NCI-H187 (cell line): ENCODE results near the gene CARD19.

ENCODE experiments used
- DNase-seq, 2 experiments: peaks; one replicate each; lab custom pipeline; 2025; lab: John Stamatoyannopoulos, UW

The CARD19 gene

GRCh38 chr9:93120846-93121315 is 24.9 kb downstream of the CARD19 start:
- no peak for DNase-seq

GRCh38 chr9:93121316-93122241 is 25.6 kb downstream of the CARD19 start:
- DNase-seq, result no peak

- no peak for DNase-seq
Observed at GRCh38 chr9:93122721-93123221, 26.8 kb downstream of the CARD19 start.

- no peak for DNase-seq
Observed at GRCh38 chr9:93123561-93124283, 27.7 kb downstream of the CARD19 start.

GRCh38 chr9:93124793-93125192 is 28.8 kb downstream of the CARD19 start:
- DNase-seq, result no peak

GRCh38 chr9:93125331-93125894 is 29.4 kb downstream of the CARD19 start:
- DNase-seq, result no peak

- DNase-seq, result no peak
Observed at GRCh38 chr9:93126151-93126781, 30.2 kb downstream of the CARD19 start.

GRCh38 chr9:93126825-93127368 is 30.9 kb downstream of the CARD19 start:
- DNase-seq, result no peak

- DNase-seq, result no peak
Observed at GRCh38 chr9:93127395-93127911, 31.4 kb downstream of the CARD19 start.

GRCh38 chr9:93128011-93128714 is 32.1 kb downstream of the CARD19 start:
- DNase-seq, result no peak

- DNase-seq, result no peak
Observed at GRCh38 chr9:93128715-93129224, 32.8 kb downstream of the CARD19 start.

GRCh38 chr9:93129286-93129685 is 33.3 kb downstream of the CARD19 start:
- no peak for DNase-seq

- no peak for DNase-seq
Observed at GRCh38 chr9:93129691-93130500, 33.9 kb downstream of the CARD19 start.

- no peak for DNase-seq
Observed at GRCh38 chr9:93130861-93131481, 35.0 kb downstream of the CARD19 start.

- no peak for DNase-seq
Observed at GRCh38 chr9:93131599-93132286, 35.7 kb downstream of the CARD19 start.

- no peak for DNase-seq
Observed at GRCh38 chr9:93132287-93132927, 36.4 kb downstream of the CARD19 start.

- no peak for DNase-seq
Observed at GRCh38 chr9:93132946-93133680, 37.1 kb downstream of the CARD19 start.

- DNase-seq, result no peak
Observed at GRCh38 chr9:93133681-93134014, 37.6 kb downstream of the CARD19 start.
